Activated naive CD4-positive, alpha-beta T cell treated with anti-CD3 and anti-CD28 coated beads, Interleukin-2, amount 50 U/mL, for 16 hours (primary cell): ENCODE measurements around the gene NT5M.
"Not testable (repeated sequence)": the region's sequence is repeated elsewhere in the genome, so short reads cannot be mapped to it uniquely, and the experiment has no call there.

Source experiments
- DNase-seq: peaks from one replicate; pipeline ENCODE4 v3.0.0-alpha.2; 2020

NT5M gene

GRCh38 chr17:17303010-17303846 lies at the start of gene NT5M:
TSS of gene NT5M (plus strand) at chr17:17303373. CDS start at chr17:17303551, 178 bp downstream.
- peak; percentile 75 for DNase-seq

DNA sequence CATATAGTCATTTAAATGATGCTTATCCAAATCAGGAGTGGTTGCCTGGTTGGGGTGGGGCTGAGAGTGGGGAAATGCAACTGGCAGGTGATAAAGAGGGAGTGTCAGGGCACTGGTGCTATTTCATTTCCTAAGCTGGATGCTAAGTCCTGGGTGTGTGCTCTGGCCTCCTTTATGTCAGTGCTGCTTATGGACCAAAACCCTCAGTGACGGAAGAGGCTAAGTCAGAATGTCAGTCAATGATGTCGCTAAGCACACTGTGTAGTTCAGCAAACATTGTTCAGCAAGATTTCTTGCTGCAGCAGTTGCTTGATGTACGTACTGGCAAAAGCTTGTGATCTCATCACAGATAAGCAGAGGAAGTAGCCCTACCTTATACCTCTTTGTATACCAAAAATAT lies 49.8 kb upstream of the NT5M start:
- DNase-seq: no peak

DNA sequence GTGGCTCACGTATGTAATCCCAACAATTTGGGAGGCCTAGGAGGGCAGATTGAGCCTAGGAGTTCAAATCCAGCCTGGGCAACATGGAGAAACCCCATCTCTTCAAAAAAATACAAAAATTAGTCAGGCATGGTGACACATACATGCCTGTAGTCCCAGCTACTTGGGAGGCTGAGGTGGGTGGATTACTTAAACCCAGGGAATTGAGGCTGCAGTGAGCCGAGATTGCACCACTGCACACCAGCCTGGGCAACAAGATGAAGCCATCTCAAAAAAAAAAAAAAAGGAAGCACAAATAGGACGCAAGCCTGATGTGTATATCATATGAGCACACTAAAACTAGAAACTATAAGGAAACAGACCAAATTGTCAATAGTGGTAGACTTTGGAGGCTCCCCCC lies 49.1 kb upstream of the NT5M start:
- no peak for DNase-seq

GRCh38 chr17:17255689-17256088 lies 47.5 kb upstream of the NT5M start:
- DNase-seq: not testable (repeated sequence)

DNA sequence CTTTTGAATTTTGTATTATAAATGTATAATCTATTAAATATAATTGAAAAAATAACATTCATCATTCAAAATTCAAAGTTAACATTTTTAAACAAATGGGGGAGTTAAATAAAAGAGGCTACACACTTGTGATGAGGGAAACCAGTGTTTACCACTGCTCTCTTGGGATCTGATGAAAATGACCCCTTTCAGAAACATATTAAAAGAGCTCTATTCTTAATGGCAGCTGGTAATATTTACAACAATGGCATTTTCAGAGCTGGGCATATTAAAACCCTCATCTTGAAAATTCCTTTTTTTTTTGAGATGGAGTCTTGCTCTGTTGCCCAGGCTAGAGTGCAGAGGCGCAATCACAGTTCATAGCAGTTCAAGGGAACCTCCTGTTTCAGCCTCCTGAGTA lies 46.9 kb upstream of the NT5M start:
- DNase-seq: no peak

DNA sequence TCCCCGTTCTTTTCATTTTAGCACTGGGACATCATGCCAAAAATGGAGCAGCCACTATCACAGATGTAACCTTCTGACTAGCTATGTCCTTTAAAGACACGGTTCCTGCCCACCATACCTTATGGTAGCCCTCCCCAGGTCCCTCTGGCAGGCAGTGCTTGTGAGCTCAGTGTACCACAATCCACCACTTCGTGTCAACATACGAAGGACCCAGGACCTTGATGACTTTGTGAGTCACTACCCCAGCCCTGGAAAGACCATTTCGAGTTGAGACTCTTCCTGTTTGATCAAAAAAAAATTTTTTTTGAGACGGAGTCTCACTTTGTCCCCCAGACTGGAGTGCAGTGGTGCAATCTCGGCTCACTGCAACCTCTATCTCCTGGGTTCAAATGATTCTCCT lies 45.2 kb upstream of the NT5M start:
- DNase-seq: no peak

DNA sequence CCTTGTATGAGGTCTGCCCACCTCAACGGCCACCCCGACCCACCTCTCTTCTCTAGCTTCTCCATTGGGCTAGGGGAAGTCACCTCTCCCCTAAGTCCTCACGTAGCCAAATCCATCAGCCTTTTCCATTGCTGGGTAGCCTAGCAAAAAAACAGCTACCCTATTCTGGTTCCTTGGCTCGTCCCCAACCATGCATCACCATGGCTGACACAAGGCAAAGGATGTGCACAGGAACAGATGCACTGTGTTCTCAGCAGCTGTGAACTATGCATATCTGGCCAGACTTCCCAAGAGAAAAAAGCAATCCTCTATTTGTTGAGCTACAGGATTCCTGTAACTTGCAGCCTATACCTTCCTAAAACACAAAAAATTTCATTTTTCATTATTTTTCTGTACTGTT lies 44.2 kb upstream of the NT5M start:
- no peak for DNase-seq

DNA sequence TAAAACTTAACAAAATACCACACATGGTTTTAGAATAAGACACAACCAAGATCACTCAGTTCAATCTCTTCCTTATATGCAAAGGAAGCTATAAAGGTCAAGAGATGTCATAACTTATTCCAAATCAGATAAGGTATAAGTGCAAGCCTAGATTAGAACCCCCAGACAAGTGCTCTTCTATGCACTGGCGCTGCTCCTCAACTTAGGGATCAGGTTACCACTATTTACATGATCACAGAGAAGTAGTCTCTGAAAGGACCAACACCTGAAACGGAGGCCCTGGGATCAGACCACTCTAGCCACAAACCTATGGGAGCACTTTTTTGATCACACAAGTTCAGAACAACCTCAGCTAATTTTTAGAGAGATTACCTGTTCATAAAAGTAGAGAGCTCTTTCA lies 38.7 kb upstream of the NT5M start:
- DNase-seq: no peak

- peak; percentile 23 for DNase-seq
Observed at GRCh38 chr17:17269926-17270773, 33.0 kb upstream of the NT5M start.

DNA sequence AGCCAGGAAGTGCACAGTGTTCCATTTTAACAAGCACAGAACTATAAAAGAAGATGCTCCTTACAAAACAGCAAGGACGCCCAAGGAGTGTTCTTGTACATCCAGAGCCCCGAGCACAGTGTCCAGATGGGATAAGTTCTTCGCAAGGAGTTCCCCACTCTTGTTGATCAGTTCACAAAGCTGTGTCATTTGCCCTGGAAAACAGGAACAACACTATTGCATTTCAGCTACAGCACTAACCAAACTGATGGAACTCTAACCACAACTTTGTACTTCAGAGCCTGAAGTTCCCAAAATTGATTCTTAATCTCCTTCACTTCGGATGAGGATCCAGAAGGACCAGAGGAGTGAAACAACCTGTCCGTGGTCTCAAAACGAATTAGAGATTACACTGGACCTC lies 27.2 kb upstream of the NT5M start:
- no peak for DNase-seq

GRCh38 chr17:17277431-17277830 lies 25.7 kb upstream of the NT5M start:
- not testable (repeated sequence) for DNase-seq

- DNase-seq: no peak
Observed at GRCh38 chr17:17279316-17279715, 23.9 kb upstream of the NT5M start.

- DNase-seq: peak; percentile 98
Observed at GRCh38 chr17:17280613-17281549, 22.3 kb upstream of the NT5M start, which contains the start of gene COPS3. TSS of gene COPS3 (minus strand) at chr17:17281246. CDS start at chr17:17281186, 60 bp downstream.

DNA sequence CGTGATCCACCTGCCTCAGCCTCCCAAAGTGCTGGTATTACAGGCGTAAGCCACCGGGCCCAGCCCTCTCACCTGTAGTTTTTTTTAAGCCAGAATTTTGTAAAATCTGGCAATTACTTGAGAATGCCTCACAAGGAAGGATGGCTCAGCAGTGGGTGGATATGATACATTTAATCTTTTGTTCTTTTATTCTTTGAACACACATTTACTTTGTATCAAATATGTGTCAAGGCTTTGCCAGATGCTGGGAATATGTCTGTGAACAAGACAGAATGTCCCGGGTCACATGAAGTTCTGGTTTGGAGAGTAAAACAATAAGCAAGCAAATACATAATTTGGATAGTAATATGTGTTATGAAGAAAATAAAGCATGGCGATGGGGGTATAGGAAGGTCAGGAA lies 17.2 kb upstream of the NT5M start:
- no peak for DNase-seq

DNA sequence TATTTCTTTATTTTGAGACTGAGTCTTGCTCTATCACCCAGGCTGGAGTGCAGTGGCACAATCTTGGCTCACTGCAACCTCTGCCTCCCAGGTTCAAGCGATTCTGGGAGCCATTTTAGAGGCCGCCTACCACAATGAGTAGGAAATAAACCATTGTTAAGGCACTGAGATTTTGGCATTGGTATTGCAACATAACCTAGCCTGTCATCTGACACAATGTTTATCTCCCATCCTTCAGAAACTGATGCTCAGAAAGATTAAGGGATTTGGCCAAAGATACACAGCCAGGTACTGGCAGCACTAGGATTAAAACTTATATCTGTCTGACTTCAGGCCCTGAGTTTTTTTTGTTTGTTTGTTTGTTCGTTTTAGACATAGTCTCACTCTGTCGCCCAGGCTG lies 14.1 kb upstream of the NT5M start:
- DNase-seq: no peak

GRCh38 chr17:17289701-17290100 lies 13.5 kb upstream of the NT5M start:
- no peak for DNase-seq

DNA sequence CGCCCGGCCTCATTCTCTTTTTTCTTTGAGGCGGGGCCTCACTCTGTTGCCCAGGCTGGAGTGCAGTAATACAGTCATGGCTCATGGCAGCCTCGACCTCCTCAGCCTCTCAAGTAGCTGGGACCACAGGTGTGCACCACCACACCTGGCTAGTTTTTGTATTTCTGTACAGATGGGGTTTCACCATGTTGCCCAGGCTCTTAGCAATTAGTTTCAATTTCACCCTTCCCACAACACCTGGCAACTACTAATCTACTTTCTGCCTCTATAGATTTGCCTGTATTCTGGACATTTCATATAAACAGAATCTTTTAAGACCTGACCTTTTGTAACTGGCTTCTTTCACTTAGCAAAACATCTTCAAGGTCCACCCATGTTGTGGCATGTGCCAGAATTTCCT lies 8.0 kb upstream of the NT5M start:
- DNase-seq: no peak

DNA sequence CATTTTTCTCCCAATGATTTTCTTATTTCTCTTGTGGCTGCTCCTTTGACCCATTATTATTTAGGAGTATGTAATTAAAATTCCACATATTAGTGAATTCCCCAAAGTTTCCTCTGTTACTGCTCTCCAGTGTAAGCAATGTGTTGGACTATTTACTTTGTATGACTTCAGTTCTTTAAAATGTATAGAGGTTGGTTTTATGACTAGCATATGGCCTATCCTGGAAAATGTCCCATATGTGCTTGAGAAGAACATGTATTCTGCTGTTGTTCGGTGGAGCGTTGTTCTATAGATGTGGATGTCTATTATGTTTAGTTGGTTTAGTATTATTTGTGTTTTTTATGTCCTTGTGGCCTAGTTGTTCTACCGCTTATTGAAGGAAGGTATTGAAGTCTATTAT lies 6.0 kb upstream of the NT5M start:
- DNase-seq: no peak

- no peak for DNase-seq
Observed at GRCh38 chr17:17298108-17298507, 5.1 kb upstream of the NT5M start.

DNA sequence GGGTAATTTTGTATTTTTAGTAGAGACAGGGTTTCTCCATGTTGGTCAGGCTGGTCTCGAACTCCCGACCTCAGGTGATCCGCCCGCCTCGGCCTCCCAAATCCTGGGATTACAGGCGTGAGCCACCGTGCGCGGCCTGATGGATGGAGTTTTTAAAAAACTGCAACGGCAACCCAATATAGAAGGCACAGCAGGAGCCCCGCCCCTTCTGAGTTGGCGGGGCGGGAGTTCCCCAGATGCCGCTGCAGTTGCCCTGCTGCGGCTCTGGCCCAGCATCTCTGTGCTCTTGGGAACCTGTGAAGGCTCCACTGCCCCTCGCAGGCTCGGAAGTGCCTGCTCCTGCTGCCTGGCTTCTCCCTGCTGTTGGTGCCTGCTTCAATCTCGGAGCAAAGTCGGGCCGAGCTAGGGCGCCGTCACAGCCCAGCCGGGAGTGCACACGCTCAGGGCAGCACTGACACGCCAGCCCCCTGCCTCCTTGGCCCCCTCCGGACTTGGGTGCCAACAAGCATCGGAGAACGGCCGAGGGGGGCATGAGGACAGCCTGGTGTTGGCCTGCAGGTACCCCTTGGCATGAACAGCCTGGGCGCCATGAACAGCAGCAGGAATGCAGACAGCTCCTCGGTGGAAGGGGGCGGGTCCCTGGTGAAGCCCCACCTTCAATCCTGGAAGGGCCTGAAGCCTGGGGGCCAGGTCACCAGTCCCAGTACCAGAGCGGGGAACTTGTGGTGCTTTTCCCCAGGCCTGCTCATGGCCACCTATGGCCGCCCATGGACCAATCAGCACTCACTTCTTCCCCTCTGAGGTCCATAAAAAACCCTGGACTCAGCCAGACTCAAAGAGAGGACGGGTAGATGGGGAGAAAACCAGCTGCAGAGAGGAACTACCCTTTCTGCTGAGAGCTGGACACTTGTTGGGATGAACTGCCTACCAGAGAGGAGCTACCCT lies 2.3 kb upstream of the NT5M start:
- DNase-seq: peak; percentile 72

GRCh38 chr17:17301659-17302058 lies 1.5 kb upstream of the NT5M start:
- not testable (repeated sequence) for DNase-seq
